K562 (cell line): ENCODE data around the gene CPE. TPM values are rescaled to one million over a fixed set of nuclear protein-coding genes. Genes with fewer than 3 reads are reported as not detected.
"Not testable (repeated sequence)": the region's sequence is repeated elsewhere in the genome, so short reads cannot be mapped to it uniquely, and the experiment has no call there.

ENCODE experiments used
- ATAC-seq: fragments of 200-7000 bp; cut with Tn5 transposase; 3 replicates; pipeline ENCODE4 v1.9.1; 2020; ENCODE audit warnings: moderate library complexity
- BruUV-seq: library from RNA; stranded (reverse); fragments of 400-500 nt; replicated peaks from 2 replicates; lab custom pipeline; 2021; lab: Mats Ljungman, UMichigan
- CTCF ChIA-PET: fragments of 300-600 bp; formaldehyde crosslinking; extraction: SDS; loops from one replicate; lab custom pipeline; 2021; ENCODE audit warnings: low intra/inter-chr PET ratio; lab: Yijun Ruan, JAX
- POLR2A ChIA-PET: fragments of 300-600, 350-650 bp; sonication (Branson Sonifier 250); formaldehyde crosslinking; extraction: SDS; loops from one replicate; lab custom pipeline; 2021; ENCODE audit warnings: antibody characterized with exemption, inconsistent platforms; lab: Yijun Ruan, JAX
- DNase-seq, 4 experiments: peaks; one replicate each; pipeline versions ENCODE4 v3.0.0 to v3.0.0-alpha.2; 2011 to 2018; ENCODE audit warnings: low spot score in 3 of 4, mixed read lengths in 3 of 4; ENCODE audit errors: extremely low read depth in 1 of 4
- FAIRE-seq: peaks from 2 replicates; lab custom pipeline; 2011; peaks lifted over from hg19 to GRCh38; lab: Jason Lieb, UNC
- H2AFZ ChIP-seq: 2 replicates; pipeline ENCODE4 v1.6.0; 2011; ENCODE audit warnings: low read depth, low read length, control low read depth, inconsistent platforms
- H3K27ac ChIP-seq: fragments of 200-600 bp; 3 replicates; pipeline ENCODE4 v1.8.0; 2011; ENCODE audit warnings: low read depth, mild to moderate bottlenecking, control low read depth, inconsistent platforms, low read length, moderate library complexity, mixed read lengths; ENCODE audit errors: extremely low read depth
- H3K27me3 ChIP-seq, 2 experiments: fragments of 300-600 bp in 1 of 2; 2 replicates in 1 of 2; 3 replicates in 1 of 2; pipeline versions ENCODE4 v1.6.0 to v1.8.0; 2011; ENCODE audit warnings: inconsistent platforms in 2 of 2, low read length in 2 of 2, mild to moderate bottlenecking in 1 of 2, mixed read lengths in 1 of 2, moderate library complexity in 1 of 2; ENCODE audit not compliant: control insufficient read depth in 2 of 2, insufficient read depth in 2 of 2
- H3K36me3 ChIP-seq: fragments of 300-600 bp; 3 replicates; pipeline ENCODE4 v1.8.0; 2011; ENCODE audit warnings: mild to moderate bottlenecking, low read length, inconsistent platforms; ENCODE audit not compliant: control insufficient read depth, insufficient read depth
- H3K4me1 ChIP-seq, 2 experiments: fragments of 200-600 bp in 1 of 2; replicated peaks in 1 of 2; 2 replicates in 1 of 2; 3 replicates in 1 of 2; pipeline versions ENCODE4 v1.5.1 to v1.8.0; 2011; ENCODE audit warnings: inconsistent platforms in 2 of 2, low read length in 2 of 2, mild to moderate bottlenecking in 1 of 2, mixed read lengths in 1 of 2, moderate library complexity in 1 of 2; ENCODE audit not compliant: control insufficient read depth in 2 of 2, insufficient read depth in 2 of 2
- H3K4me2 ChIP-seq: 2 replicates; pipeline ENCODE4 v1.6.1; 2011; ENCODE audit warnings: low read length, control low read depth, inconsistent platforms, mixed read lengths; ENCODE audit not compliant: insufficient read depth
- H3K4me3 ChIP-seq: fragments of 200-600 bp; sonication (generic), shearing (Covaris generic); 2 replicates; pipeline ENCODE4 v1.5.1; 2016; ENCODE audit warnings: control low read depth, inconsistent platforms
- H3K79me2 ChIP-seq: fragments of 200-600 bp; 3 replicates; pipeline ENCODE4 v1.8.0; 2011; ENCODE audit warnings: low read length, inconsistent platforms; ENCODE audit not compliant: control insufficient read depth, insufficient read depth
- H3K9ac ChIP-seq, 2 experiments: 2 replicates each; pipeline versions ENCODE4 v1.6.0 to v1.6.1; 2011; ENCODE audit warnings: low read depth in 2 of 2, low read length in 2 of 2, control low read depth in 1 of 2, inconsistent platforms in 1 of 2, mild to moderate bottlenecking in 1 of 2, mixed read lengths in 1 of 2; ENCODE audit not compliant: insufficient read depth in 1 of 2
- H3K9me1 ChIP-seq: one replicate; pipeline ENCODE4 v1.6.0; 2011; ENCODE audit warnings: inconsistent platforms, mild to moderate bottlenecking, low read length, moderate library complexity; ENCODE audit not compliant: control insufficient read depth, insufficient read depth
- H3K9me3 ChIP-seq: replicated peaks from 2 replicates; pipeline ENCODE4 v1.5.1; 2011; ENCODE audit warnings: low read depth, low read length, inconsistent platforms; ENCODE audit not compliant: control insufficient read depth, insufficient read depth
- H4K20me1 ChIP-seq: replicated peaks from 2 replicates; pipeline ENCODE4 v1.6.1; 2011; ENCODE audit warnings: low read length, inconsistent platforms, mixed read lengths; ENCODE audit not compliant: control insufficient read depth, insufficient read depth
- ADNP ChIP-seq: fragments of 200-800 bp; sonication (Bioruptor generic); IDR thresholded peaks from 2 replicates; pipeline ENCODE4 v1.6.1; 2016; ENCODE audit warnings: missing genetic modification characterization, missing compliant biosample characterization
- ARID1B ChIP-seq: fragments of 450-650 bp; IDR thresholded peaks from 2 replicates; pipeline ENCODE4 v1.6.1; 2016; ENCODE audit warnings: antibody characterized with exemption, mild to moderate bottlenecking, inconsistent platforms
- BMI1 ChIP-seq: fragments of 150-350 bp; IDR thresholded peaks from 2 replicates; pipeline ENCODE4 v1.6.1; 2014; ENCODE audit warnings: low read length
- CBFA2T2 ChIP-seq: fragments of 450-650 bp; conservative IDR thresholded peaks from 2 replicates; pipeline ENCODE4 v1.6.1; 2017; ENCODE audit warnings: mild to moderate bottlenecking
- CBFA2T3 ChIP-seq: fragments of 450-650 bp; IDR thresholded peaks from 2 replicates; pipeline ENCODE4 v1.6.1; 2017
- KLF10 ChIP-seq: fragments of 250-450 bp; sonication (Bioruptor Pico); IDR thresholded peaks from 2 replicates; pipeline ENCODE4 v1.6.1; 2021; ENCODE audit warnings: matching md5 sums
- NBN ChIP-seq: fragments of 450-650 bp; IDR thresholded peaks from 2 replicates; pipeline ENCODE4 v1.6.1; 2016; ENCODE audit warnings: low read depth, mild to moderate bottlenecking
- NONO ChIP-seq, 2 experiments: fragments of 200-400 bp in 1 of 2; fragments of 450-650 bp in 1 of 2; formaldehyde crosslinking in 1 of 2; IDR thresholded peaks; 2 replicates each; pipeline ENCODE4 v1.6.1; 2017; ENCODE audit warnings: low read depth in 2 of 2, mild to moderate bottlenecking in 2 of 2, moderate library complexity in 2 of 2, low read length in 1 of 2
- SRF ChIP-seq, 2 experiments: fragments of 250-450, 450-650 bp in 1 of 2; sonication (Bioruptor Pico) in 1 of 2; sonication (generic) in 1 of 2; formaldehyde crosslinking; IDR thresholded peaks; 2 replicates each; pipeline versions ENCODE4 v1.5.0 to v1.5.1; 2020 to 2022; ENCODE audit warnings: mild to moderate bottlenecking in 1 of 2, missing genetic modification reagents in 1 of 2
- TAL1 ChIP-seq: fragments of 450-650 bp; IDR thresholded peaks from 2 replicates; pipeline ENCODE4 v1.6.1; 2016; ENCODE audit warnings: mild to moderate bottlenecking
- ZNF785 ChIP-seq: fragments of 250-450 bp; sonication (Bioruptor Pico); IDR thresholded peaks from 2 replicates; pipeline ENCODE4 v1.4.0; 2020; ENCODE audit warnings: mild to moderate bottlenecking
- WGBS: fragments of 100-300 bp; shearing (Covaris generic); methylation state at CpG from one replicate; pipeline ENCODE4 v1.1.6; 2016; ENCODE audit warnings: low coverage, mixed read lengths; ENCODE audit not compliant: insufficient coverage; ENCODE audit errors: missing lambda C conversion rate; 5-methylcytosine and 5-hydroxymethylcytosine counted together
- in situ Hi-C: fragments of 300-500 bp; cut with MboI; formaldehyde crosslinking; loops from 4 replicates; pipeline ENCODE4 v1.15.0; 2018; ENCODE audit warnings: inconsistent platforms, mixed read lengths
- intact Hi-C: fragments of 100-400 bp; cut with micrococcal nuclease; formaldehyde crosslinking; loops from 2 replicates; pipeline ENCODE4 v1.14.2; 2022
- polyA plus RNA-seq, 8 experiments: library from polyadenylated mRNA; depleted of rRNA in 4 of 8; stranded (reverse) in 5 of 8; unstranded in 3 of 8; fragments of >200 nt; fragmentation: Nextera tagmentation in 2 of 8; fragmentation: Illumina TruSeq in 1 of 8; extraction: Ambion mirVana in 2 of 8; extraction: Trizol in 1 of 8; gene quantifications; 2 replicates each; pipeline versions ENCODE4 v1.2.1 to v1.2.3, GENCODE V29; 2011 to 2014; ENCODE audit warnings: inconsistent platforms in 1 of 8, missing spikeins in 1 of 8
- total RNA-seq, 7 experiments: library from RNA; depleted of rRNA in 6 of 7; stranded (reverse); fragments of >200 nt in 6 of 7; fragmentation: Illumina TruSeq in 2 of 7; extraction: Trizol in 2 of 7; gene quantifications; 2 replicates each; pipeline versions ENCODE4 v1.2.1 to v1.2.3, GENCODE V29; 2011 to 2021; ENCODE audit warnings: low replicate concordance in 1 of 7

The CPE gene
- total and polyA plus RNA-seq, 9 of the 15 experiments (the other 6 are each of a cell fraction or from before 2014, with no cell fraction given), result 0.04 to 0.16 (median 0.06) TPM; not detected in 4

GRCh38 chr4:165492583-165492982, 113.8 kb downstream of the CPE start:
- DNase-seq, H4K20me1 ChIP-seq, H3K9ac ChIP-seq, POLR2A ChIA-PET, H3K79me2 ChIP-seq, BruUV-seq, in situ Hi-C loops, H3K27ac ChIP-seq, H3K9me1 ChIP-seq, H3K9me3 ChIP-seq, H3K36me3 ChIP-seq, FAIRE-seq, H3K4me3 ChIP-seq, H3K4me2 ChIP-seq, H3K4me1 ChIP-seq, H3K27me3 ChIP-seq: not testable (repeated sequence)
- peak overlapping the region; percentile 44; the same call in 1 of the 2 replicates for H2AFZ ChIP-seq
- intact Hi-C loops, result loop anchor here (5.0 kb wide), 1 partner anchor 210 kb away; no protein-coding TSS in a partner anchor
- CTCF ChIA-PET, result interaction anchor here (0.6 to 1.7 kb wide), 2 partner anchors 447 to 599 kb away, joined by 3 to 6 read pairs; no protein-coding TSS in a partner anchor
- 0 out of 3 replicates have a peak, but pooled peaks have one; percentile 39 for ATAC-seq
- peak; percentile 40 for TF ChIP-seq ARID1B
- peak; percentile 48; the same call in 1 of the 2 replicates for TF ChIP-seq CBFA2T3
- peak; percentile 58; the same call in 1 of the 2 replicates for TF ChIP-seq ADNP
- peak; percentile 44; the same call in 1 of the 2 replicates for TF ChIP-seq TAL1
- 0 out of 2 replicates have a peak, but pooled peaks have one; percentile 8 for TF ChIP-seq CBFA2T2
- WGBS, result 7% methylated on average over 6 of the region's 6 CpGs

- intact Hi-C loops, result loop anchor here (1.0 to 5.0 kb wide), 3 partner anchors 44 to 599 kb away; no protein-coding TSS in a partner anchor
- no peaks in the 10 kb centered on the region for H3K36me3 ChIP-seq
- no peaks in the 10 kb centered on the region for H3K79me2 ChIP-seq
- no peak overlapping the region for H3K4me3 ChIP-seq
- H4K20me1 ChIP-seq, result no peaks in the 10 kb centered on the region
- H3K27ac ChIP-seq, result no peak overlapping the region
- in situ Hi-C loops, result no loop called here
- ATAC-seq, result peak; percentile 100
- no peaks in the 10 kb centered on the region; a peak in 1 of 5 replicates for H3K4me1 ChIP-seq
- no peaks in the 10 kb centered on the region for H3K27me3 ChIP-seq
- no TSS peak for BruUV-seq
- ChIA-PET CTCF (interaction anchor here (1.7 kb wide), 1 partner anchor 599 kb away, joined by 6 read pairs; no protein-coding TSS in a partner anchor), POLR2A (interaction anchor here (0.6 to 1.4 kb wide), 3 partner anchors 9 to 558 kb away, joined by 3 to 5 read pairs (median 4); no protein-coding TSS in a partner anchor)
- FAIRE-seq, result peak; percentile 89
- peak; percentile 50 to 82 (median 58) for DNase-seq
- H3K9ac ChIP-seq, result no peak overlapping the region
- H3K9me1 ChIP-seq, result no peaks in the 10 kb centered on the region
- peak overlapping the region; percentile 37 for H3K4me2 ChIP-seq
- H3K9me3 ChIP-seq, result no peaks in the 10 kb centered on the region
- peak overlapping the region; percentile 85 for H2AFZ ChIP-seq
- WGBS, result 2% methylated on average over 18 of the region's 18 CpGs
- TF ChIP-seq BMI1 (0 out of 2 replicates have a peak, but pooled peaks have one; percentile 42), NBN (no peak), SRF (CRISPR knock-in tag; IDR thresholded peaks at IDR 0.05) (peak in 1 of 2 experiments; percentile 20; a peak in 1 of 4 replicates), KLF10 (CRISPR knock-in tag) (no peak), ZNF785 (CRISPR knock-in tag) (no peak), NONO (IDR thresholded peaks at IDR 0.05; ENCODE audit: low read depth in 2 of 2, low read length in 1 of 2) (no peak)
These were observed 114.6 kb downstream of the CPE start for GRCh38 chr4:165493359-165493758.
